ENCODE data around the gene LRRC75B.
A peak's percentile ranks its signal among the peaks of the same experiment; 100 is the strongest.
"Not testable (repeated sequence)": the region's sequence is repeated elsewhere in the genome, so short reads cannot be mapped to it uniquely, and the experiment has no call there.

LRRC75B gene
- total RNA-seq, result 0 to 0.31 (median 0.08) reads per million in 4 donors

- DNase-seq, result peak in 1 of 5 donors; percentile 44
These were observed at the start of gene LRRC75B for GRCh38 chr22:24592851-24593558. Gene LRRC75B (minus strand): TSS chr22:24593073. CDS start chr22:24593039, 34 bp downstream.

- DNase-seq, result not testable (repeated sequence)
These were observed 49.4 kb upstream of the LRRC75B start for GRCh38 chr22:24642307-24642706.

GRCh38 chr22:24636513-24636912, 43.6 kb upstream of the LRRC75B start:
- DNase-seq, result not testable (repeated sequence)

GRCh38 chr22:24634776-24635389, 42.0 kb upstream of the LRRC75B start:
- peak in 1 of 5 donors; percentile 11 for DNase-seq

- DNase-seq, result not testable (repeated sequence)
These were observed 40.6 kb upstream of the LRRC75B start for GRCh38 chr22:24633231-24634023.

- not testable (repeated sequence) for DNase-seq
These were observed 39.8 kb upstream of the LRRC75B start for GRCh38 chr22:24632642-24633041.

- not testable (repeated sequence) for DNase-seq
These were observed 38.7 kb upstream of the LRRC75B start for GRCh38 chr22:24631430-24632122.

- not testable (repeated sequence) for DNase-seq
These were observed 38.0 kb upstream of the LRRC75B start for GRCh38 chr22:24630812-24631427.

GRCh38 chr22:24629069-24629468, 36.2 kb upstream of the LRRC75B start:
- DNase-seq, result peak in 1 of 5 donors; percentile 4

GRCh38 chr22:24627911-24628310, 35.0 kb upstream of the LRRC75B start:
- not testable (repeated sequence) for DNase-seq

GRCh38 chr22:24622596-24622995, 29.7 kb upstream of the LRRC75B start:
- DNase-seq, result not testable (repeated sequence)

- not testable (repeated sequence) for DNase-seq
These were observed 28.4 kb upstream of the LRRC75B start for GRCh38 chr22:24621244-24621643.

GRCh38 chr22:24614794-24615193, 21.9 kb upstream of the LRRC75B start:
- not testable (repeated sequence) for DNase-seq

GRCh38 chr22:24609888-24610287, 17.0 kb upstream of the LRRC75B start:
- not testable (repeated sequence) for DNase-seq

GRCh38 chr22:24608327-24608726, 15.5 kb upstream of the LRRC75B start:
- DNase-seq, result not testable (repeated sequence)

- peak in 4 of 5 donors; percentile 23 to 83 (median 30) for DNase-seq
These were observed 14.6 kb upstream of the LRRC75B start for GRCh38 chr22:24607429-24607983.

- DNase-seq, result not testable (repeated sequence)
These were observed 13.5 kb upstream of the LRRC75B start for GRCh38 chr22:24606340-24606739.

GRCh38 chr22:24603770-24604629, 11.1 kb upstream of the LRRC75B start:
- peak in 1 of 5 donors; percentile 30 for DNase-seq

GRCh38 chr22:24602847-24603769, 10.2 kb upstream of the LRRC75B start, which contains the start of gene GGT1:
Gene GGT1 (plus strand): TSS chr22:24603193. CDS start chr22:24611082, 7,889 bp downstream.
- DNase-seq, result not testable (repeated sequence)
